Stimulated activated memory B cell treated with anti-CD40 and anti-IgM and Interleukin-4, amounts not matched to agents 10 μg/mL and 1 μg/mL and 100 μg/mL, for 72 hours (primary cell): Measurements from ENCODE around the gene EREG.
"Not testable (repeated sequence)": the region's sequence is repeated elsewhere in the genome, so short reads cannot be mapped to it uniquely, and the experiment has no call there.

Source experiments
- ATAC-seq: fragments of 150-1000 bp; cut with Tn5 transposase; 2 replicates; pipeline ENCODE4 v1.10.0; 2021
- H3K27ac Mint-ChIP-seq: one replicate; pipeline ENCODE4 v1.8.0; 2022; ENCODE audit warnings: mild to moderate bottlenecking, mixed read lengths
- H3K27me3 Mint-ChIP-seq: one replicate; pipeline ENCODE4 v1.8.0; 2022; ENCODE audit warnings: mixed read lengths
- H3K36me3 Mint-ChIP-seq: one replicate; pipeline ENCODE4 v1.8.0; 2022; ENCODE audit warnings: mixed read lengths
- H3K4me1 Mint-ChIP-seq: one replicate; pipeline ENCODE4 v1.8.0; 2022; ENCODE audit warnings: mixed read lengths
- H3K4me3 Mint-ChIP-seq: one replicate; pipeline ENCODE4 v1.8.0; 2022; ENCODE audit warnings: mild to moderate bottlenecking, moderate library complexity, mixed read lengths
- H3K9me3 Mint-ChIP-seq: one replicate; pipeline ENCODE4 v1.8.0; 2022; ENCODE audit warnings: mixed read lengths

EREG gene

DNA sequence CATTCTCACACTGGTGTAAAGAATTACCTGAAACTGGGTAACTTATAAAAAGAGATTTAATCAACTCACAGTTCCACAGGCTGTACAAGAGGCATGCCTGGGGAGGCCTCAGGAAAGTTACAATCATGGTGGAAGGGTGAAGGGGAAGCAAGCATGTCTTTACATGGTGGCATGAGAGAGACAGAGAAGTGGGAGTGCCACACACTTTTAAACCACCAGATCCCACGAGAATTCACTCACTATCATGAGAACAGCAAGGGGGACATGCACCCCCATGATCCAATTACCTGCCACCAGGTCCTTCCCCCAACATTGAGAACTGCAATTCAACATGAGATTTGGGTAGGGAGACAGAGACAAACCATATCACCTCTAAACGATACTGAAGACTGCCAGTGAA is 33.7 kb upstream of the EREG start:
- H3K4me3 Mint-ChIP-seq: no peak overlapping the region
- peaks cover 32% of the 10 kb centered on the region for H3K27me3 Mint-ChIP-seq
- no peak overlapping the region for H3K27ac Mint-ChIP-seq
- no peak for ATAC-seq
- no peaks in the 10 kb centered on the region for H3K36me3 Mint-ChIP-seq
- H3K9me3 Mint-ChIP-seq: no peaks in the 10 kb centered on the region
- peaks cover 10% of the 10 kb centered on the region for H3K4me1 Mint-ChIP-seq

DNA sequence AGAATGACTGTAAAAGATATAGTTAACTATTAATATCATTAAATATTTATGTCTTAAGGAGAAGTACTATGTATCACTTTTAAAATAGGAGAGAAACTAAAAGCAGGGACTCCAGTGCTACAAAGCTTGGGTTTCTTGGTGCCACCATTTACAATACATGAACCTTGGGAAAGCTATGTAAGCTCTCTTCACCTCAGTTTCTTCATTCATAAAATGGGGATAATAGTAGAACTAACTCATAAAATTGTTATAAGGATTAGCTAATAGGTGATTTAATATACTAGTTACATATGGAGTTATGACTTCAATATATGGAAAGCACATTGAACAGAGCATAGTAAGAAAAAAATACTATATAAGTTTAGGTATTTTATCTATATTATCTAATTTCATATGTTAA is 33.0 kb upstream of the EREG start:
- peaks cover 32% of the 10 kb centered on the region for H3K27me3 Mint-ChIP-seq
- no peaks in the 10 kb centered on the region for H3K36me3 Mint-ChIP-seq
- no peak overlapping the region for H3K4me3 Mint-ChIP-seq
- no peak for ATAC-seq
- no peak overlapping the region for H3K27ac Mint-ChIP-seq
- H3K9me3 Mint-ChIP-seq: no peaks in the 10 kb centered on the region
- H3K4me1 Mint-ChIP-seq: peaks cover 10% of the 10 kb centered on the region

DNA sequence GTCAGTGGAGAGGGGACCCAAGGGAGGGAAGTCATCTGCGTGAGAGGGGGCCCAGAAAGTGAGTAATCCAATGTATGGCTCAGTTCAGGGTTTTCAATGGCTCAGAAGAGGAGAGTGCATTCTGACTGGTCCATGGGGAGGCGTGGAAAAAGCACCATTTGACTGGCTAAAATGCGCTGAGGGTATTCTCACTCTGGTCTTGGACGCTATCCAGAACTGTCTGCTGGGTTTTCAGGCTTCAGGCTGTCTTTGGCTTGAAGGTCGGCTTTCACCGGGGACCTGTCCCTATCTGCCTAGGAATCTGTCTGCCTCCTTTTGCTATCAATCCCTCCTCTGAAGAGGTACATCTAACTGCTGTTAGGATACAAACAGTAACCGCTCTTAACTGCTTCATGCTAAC is 30.3 kb upstream of the EREG start:
- H3K27ac Mint-ChIP-seq: no peak overlapping the region
- no peak for ATAC-seq
- peaks cover 12% of the 10 kb centered on the region for H3K27me3 Mint-ChIP-seq
- H3K4me3 Mint-ChIP-seq: no peak overlapping the region
- H3K9me3 Mint-ChIP-seq: no peaks in the 10 kb centered on the region
- no peaks in the 10 kb centered on the region for H3K36me3 Mint-ChIP-seq
- peaks cover 10% of the 10 kb centered on the region for H3K4me1 Mint-ChIP-seq

DNA sequence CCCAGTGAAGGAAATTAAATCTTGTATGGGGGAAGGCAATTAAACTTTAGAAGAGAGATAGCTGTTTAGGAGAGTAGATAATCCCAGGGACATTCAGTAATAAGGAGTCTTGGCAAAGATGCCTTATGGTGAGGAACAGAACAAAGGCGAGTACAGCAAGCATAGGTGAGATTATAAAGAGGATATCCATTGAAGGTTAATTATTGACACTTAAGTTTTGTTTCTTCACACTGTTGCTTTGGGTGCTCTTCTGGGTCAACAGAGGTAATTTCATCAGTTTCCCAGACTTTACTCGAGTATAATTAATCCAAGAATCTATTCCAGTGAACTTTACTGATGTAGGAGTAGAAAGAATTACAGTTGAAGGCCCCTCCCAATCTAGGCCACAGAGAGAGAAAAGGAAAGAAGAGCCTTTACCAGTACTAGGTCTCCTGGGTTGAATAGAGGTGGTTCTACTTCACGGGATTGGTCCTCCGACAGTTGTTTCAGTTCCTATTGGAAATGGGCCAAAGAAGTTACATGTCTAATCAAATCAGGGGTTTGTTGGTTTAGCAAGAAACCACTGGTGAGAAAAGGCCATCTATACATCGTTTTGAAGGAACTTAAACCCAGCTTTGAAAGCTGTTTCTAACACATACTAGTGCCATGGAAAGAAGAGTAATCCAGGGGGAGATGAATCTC is 29.5 kb upstream of the EREG start:
- peak; percentile 67 for ATAC-seq

DNA sequence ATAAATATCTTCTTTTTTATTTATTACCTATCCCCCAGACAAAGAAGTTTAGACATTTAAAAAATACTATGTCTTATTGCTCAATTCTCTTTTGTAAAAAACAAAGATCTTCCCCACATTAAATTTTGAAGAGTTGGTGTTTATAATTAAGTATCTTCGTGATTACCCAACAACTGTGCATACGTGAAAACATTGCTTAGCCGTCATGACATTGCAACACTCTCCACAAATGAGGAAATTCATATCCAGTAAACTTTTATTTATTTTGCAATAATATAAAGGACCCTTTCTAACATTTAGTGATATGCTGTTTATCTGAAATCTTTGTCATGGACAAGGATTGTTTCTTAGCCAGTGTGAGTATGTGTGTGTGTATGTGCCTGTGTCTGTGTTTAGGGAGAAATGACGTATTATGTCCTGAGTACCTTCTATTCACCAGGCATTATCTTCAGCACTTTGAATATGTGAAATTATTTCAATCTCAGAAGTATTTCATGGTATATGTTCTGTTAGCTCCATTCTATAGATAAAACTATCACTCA is 26.1 kb upstream of the EREG start:
- Mint-ChIP-seq H3K27ac (no peak overlapping the region), H3K27me3 (peaks cover 9% of the 10 kb centered on the region), H3K4me1 (peaks cover 10% of the 10 kb centered on the region), H3K4me3 (no peak overlapping the region), H3K9me3 (peaks cover 12% of the 10 kb centered on the region), H3K36me3 (no peaks in the 10 kb centered on the region)
- no peak for ATAC-seq

More for the DNA sequence above, 29.5 kb upstream of the EREG start:
- Mint-ChIP-seq H3K4me1 (peaks cover 10% of the 10 kb centered on the region), H3K27me3 (peaks cover 12% of the 10 kb centered on the region), H3K27ac (no peak overlapping the region), H3K4me3 (no peak overlapping the region), H3K9me3 (no peaks in the 10 kb centered on the region), H3K36me3 (no peaks in the 10 kb centered on the region)

DNA sequence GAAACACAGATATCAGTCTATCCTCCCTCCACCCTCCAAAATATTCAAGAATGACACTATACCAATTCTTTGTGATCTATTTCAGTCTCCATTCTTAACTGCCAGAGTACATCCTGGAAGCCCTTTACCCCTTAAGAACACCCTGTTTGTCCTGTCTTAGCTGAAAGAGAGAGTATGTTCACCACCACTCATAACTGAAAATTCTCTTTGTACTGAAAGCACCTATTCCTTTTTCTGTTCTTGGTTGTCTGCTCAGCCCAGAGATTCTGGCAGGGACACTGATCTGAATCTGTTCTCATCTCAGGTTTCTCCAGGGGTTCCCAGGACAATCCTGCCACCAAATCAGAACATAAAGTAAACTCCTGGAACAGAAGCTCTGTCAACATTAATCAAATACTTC is 25.4 kb upstream of the EREG start:
- Mint-ChIP-seq H3K27me3 (peaks cover 3% of the 10 kb centered on the region), H3K9me3 (peaks cover 16% of the 10 kb centered on the region), H3K4me3 (no peak overlapping the region), H3K27ac (no peak overlapping the region), H3K4me1 (peaks cover 10% of the 10 kb centered on the region), H3K36me3 (no peaks in the 10 kb centered on the region)
- ATAC-seq: no peak

DNA sequence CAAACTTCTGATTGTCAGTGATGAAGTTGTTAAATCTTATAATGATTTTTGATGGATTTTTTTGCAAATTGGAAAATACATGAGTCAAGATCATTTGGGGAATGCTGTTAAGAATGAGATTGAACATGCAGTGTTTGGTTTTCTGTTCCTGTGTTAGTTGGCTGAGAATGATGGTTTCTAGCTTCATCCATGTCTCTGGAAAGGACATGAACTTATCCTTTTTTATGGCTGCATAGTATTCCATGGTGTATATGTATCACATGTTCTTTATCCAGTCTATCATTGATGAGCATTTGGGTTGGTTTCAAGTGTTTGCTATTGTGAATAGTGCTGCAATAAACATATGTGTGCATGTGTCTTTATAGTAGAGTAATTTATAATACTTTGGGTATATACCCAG is 24.5 kb upstream of the EREG start:
- H3K9me3 Mint-ChIP-seq: peaks cover 19% of the 10 kb centered on the region
- not testable (repeated sequence) for H3K27me3 Mint-ChIP-seq, H3K4me3 Mint-ChIP-seq, H3K4me1 Mint-ChIP-seq, H3K36me3 Mint-ChIP-seq, ATAC-seq, H3K27ac Mint-ChIP-seq

DNA sequence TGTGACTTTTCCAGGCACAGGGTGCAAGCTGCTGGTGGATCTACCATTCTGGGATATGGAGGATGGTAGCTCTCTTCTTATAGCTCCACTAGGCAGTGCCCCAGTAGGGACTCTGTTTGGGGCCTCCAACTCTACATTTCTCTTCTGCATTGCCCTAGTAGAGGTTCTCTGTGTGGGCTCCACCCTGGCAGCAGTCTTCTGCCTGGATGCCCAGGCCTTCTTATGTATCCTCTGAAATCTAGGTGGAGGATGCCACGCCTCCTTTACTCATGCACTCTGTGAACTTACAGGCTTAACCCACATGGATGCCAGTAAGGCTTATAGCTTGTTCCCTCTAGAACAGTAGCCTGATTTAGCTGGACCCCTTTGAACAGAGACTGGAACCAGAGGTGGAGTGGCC is 20.9 kb upstream of the EREG start:
- Mint-ChIP-seq H3K36me3 (no peaks in the 10 kb centered on the region), H3K27me3 (peaks cover 17% of the 10 kb centered on the region), H3K27ac (no peak overlapping the region), H3K4me1 (no peaks in the 10 kb centered on the region), H3K9me3 (peaks cover 19% of the 10 kb centered on the region), H3K4me3 (no peak overlapping the region)
- no peak for ATAC-seq

DNA sequence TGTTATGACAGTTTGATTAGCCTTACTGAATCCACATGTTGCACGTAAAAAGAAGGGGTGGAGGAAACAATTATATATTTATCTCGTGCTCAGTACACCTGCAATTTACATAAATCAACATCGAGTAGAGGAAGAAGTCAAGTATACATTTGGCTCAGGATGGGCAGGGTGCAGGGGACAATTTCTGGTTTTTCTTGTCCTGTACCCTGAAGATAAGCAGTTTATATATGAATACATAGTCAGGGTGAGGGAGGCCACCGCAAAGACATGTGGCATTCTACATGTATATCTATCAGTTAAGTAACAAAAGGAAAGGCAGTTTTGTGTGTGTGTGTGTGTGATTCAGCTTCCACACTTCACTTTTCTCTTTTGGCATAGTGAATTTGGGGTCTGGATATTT is 11.1 kb upstream of the EREG start:
- no peak for ATAC-seq
- Mint-ChIP-seq H3K4me3 (no peak overlapping the region), H3K27me3 (peaks cover 16% of the 10 kb centered on the region), H3K27ac (no peak overlapping the region), H3K4me1 (no peaks in the 10 kb centered on the region), H3K9me3 (no peaks in the 10 kb centered on the region), H3K36me3 (no peaks in the 10 kb centered on the region)

DNA sequence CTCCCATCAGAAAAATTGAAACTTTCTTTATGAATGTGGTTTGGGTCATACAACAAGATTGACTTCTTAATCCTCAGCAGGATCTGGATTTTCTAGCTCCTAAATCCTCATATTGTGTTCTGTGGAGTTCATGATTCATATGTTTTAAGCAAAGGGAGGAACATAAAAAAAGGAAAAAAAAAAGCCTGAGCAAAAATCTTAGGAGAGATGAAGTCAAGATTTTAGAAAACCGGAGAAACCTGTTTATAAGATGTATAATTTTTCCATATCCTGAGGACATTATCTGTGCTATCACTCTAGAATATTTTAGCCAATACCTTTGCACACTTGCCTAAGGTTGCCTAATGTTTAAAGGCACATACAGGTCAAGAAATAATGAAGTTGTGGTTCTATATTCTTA is 7.0 kb upstream of the EREG start:
- no peak for ATAC-seq
- H3K9me3 Mint-ChIP-seq: no peaks in the 10 kb centered on the region
- no peak overlapping the region for H3K27ac Mint-ChIP-seq
- no peaks in the 10 kb centered on the region for H3K36me3 Mint-ChIP-seq
- no peaks in the 10 kb centered on the region for H3K4me1 Mint-ChIP-seq
- peaks cover 21% of the 10 kb centered on the region for H3K27me3 Mint-ChIP-seq
- no peak overlapping the region for H3K4me3 Mint-ChIP-seq

DNA sequence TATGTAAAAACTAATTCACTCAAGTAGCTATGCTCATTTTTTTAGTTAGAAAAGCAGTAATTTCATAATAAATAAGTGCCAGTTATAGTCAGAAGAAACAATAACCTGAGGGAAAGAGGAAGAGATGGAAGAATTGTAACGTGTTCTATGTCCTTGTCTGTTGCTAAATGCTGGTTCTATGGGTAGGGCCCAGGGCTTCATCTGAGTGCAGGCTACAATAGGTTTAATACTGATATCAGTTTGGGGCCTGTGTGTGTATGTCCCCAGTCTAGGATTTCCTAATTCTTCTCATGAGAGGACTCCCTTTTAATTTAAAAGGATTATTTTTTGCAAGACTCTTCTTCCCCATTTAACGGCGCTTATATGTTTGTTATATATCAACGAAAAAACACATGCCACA is 3.3 kb upstream of the EREG start:
- H3K9me3 Mint-ChIP-seq: no peaks in the 10 kb centered on the region
- peaks cover 44% of the 10 kb centered on the region for H3K27me3 Mint-ChIP-seq
- peaks cover 14% of the 10 kb centered on the region for H3K4me1 Mint-ChIP-seq
- ATAC-seq: no peak
- no peak overlapping the region for H3K27ac Mint-ChIP-seq
- no peak overlapping the region for H3K4me3 Mint-ChIP-seq
- no peaks in the 10 kb centered on the region for H3K36me3 Mint-ChIP-seq

DNA sequence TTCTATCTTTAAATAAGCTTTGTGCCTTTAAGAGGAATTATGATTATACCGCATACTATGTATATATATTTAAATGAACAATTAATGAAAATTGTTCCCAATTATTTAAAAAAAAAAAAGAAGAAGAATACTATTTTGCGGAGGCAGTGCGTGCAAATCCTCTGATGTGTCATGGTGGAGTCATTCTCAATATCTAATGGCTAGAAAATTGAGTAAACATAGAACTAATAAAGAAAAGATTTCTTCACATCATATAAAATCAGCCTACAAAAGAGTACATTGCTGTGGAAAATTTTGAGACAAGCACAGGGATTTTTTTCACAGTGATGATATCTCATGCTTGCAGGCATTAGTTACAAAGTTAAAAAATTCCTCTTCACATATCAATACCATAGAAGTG is 2.6 kb upstream of the EREG start:
- ATAC-seq: no peak
- Mint-ChIP-seq H3K4me1 (peaks cover 14% of the 10 kb centered on the region), H3K9me3 (no peaks in the 10 kb centered on the region), H3K36me3 (no peaks in the 10 kb centered on the region), H3K27ac (no peak overlapping the region), H3K27me3 (peaks cover 50% of the 10 kb centered on the region), H3K4me3 (no peak overlapping the region)

DNA sequence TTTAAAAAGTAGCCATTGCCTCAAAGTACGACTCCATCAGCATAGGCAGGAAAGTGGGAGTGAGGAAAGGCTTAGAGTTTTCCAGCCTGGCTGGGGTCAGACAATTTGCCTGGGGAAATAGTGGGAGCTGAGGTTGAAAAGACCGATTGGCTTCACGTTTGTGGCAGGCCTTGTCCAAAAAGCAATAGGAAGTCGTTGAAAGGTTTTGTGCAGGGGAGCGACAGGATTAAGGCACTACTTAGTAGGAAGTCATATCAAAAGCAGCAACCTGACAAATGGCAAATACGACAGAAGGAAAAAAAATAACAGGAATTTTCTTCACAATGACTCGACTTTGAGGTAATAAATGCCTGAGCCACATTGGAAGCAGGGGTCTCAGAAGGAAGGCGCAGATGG is 691 bp upstream of the EREG start:
- Mint-ChIP-seq H3K4me1 (peaks cover 14% of the 10 kb centered on the region), H3K27ac (no peak overlapping the region), H3K9me3 (no peaks in the 10 kb centered on the region), H3K4me3 (no peak overlapping the region), H3K36me3 (no peaks in the 10 kb centered on the region), H3K27me3 (peaks cover 44% of the 10 kb centered on the region)
- ATAC-seq: no peak

DNA sequence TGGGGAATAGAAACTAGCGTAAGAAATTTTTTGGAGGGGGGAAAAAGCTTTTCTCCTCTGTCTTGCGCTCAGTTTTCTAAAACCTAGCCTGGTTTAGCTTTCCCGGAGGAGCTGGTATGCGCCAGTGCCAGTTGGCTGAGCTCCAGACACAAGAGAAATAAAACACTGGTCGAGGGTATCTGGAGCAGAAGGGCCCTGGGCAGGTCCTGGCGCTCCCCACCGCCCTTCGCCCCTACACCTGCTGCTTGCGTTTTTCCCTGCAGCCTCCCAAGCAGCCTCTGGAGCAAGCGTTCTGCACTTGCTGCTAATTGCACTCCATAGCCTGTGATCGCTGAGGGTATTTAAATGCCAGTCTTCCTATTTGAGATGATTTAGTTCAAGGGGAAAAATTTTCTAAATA is 816 bp downstream of the EREG start:
- Mint-ChIP-seq H3K36me3 (no peaks in the 10 kb centered on the region), H3K4me1 (peaks cover 14% of the 10 kb centered on the region), H3K4me3 (no peak overlapping the region), H3K27ac (no peak overlapping the region), H3K9me3 (no peaks in the 10 kb centered on the region), H3K27me3 (peaks cover 44% of the 10 kb centered on the region)
- ATAC-seq: no peak

DNA sequence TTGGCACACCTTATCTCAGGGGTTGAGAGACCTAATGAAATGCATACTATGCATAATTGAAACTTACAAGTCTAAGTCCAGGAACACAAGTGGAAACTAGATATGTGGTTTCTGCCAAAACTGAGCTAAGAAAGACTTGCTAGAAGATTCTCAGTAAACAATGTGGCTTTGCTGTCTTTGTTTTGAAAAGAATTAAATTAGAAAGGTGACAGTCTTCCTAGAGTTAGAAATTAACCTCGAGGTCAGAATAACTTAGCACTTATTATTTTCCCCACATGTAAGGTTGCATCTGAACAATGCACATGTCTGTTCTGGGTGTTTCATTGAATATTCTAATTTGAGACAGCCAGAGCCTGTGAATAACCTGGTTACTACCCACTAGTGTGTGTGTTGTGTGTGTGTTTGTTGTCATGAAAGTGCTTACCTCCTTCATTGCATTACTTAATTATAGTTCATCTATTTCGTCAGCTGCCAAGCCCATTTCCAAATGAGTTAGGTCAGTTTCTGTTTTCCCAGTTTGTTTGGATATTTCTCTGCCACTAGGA is 1.5 kb downstream of the EREG start:
- H3K36me3 Mint-ChIP-seq: no peaks in the 10 kb centered on the region
- H3K4me1 Mint-ChIP-seq: peaks cover 14% of the 10 kb centered on the region
- no peak overlapping the region for H3K4me3 Mint-ChIP-seq
- no peak overlapping the region for H3K27ac Mint-ChIP-seq
- ATAC-seq: no peak
- H3K9me3 Mint-ChIP-seq: no peaks in the 10 kb centered on the region
- H3K27me3 Mint-ChIP-seq: peaks cover 49% of the 10 kb centered on the region

DNA sequence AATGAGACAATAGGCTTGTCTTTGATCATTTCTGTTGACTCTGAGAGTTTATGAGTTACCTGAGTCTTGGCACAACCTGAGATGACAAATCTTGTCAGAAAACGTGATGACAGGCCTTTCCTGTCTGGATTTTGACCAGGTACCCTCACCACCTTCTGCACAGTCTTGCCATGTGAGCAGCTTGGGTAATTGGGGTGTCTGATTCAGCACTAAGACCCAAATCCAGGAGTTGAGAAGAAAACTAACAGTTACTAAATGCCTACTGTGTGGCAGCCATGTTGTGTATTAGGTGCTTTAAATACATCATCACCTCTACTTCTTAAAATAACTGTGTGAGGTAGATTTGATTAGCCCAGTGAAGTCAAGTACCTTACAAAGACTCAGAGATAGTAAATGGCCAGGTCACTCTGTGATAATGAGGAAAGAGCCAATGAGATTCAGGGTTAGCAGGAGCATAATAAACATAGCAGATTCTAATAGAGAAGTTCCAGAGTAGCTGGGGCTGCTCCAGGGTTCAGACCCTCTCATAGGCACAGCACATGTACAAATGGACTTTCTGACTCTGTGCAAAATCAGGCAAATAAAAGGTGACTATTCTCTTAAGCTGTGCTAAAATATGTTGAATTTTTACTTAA is 2.8 kb downstream of the EREG start:
- no peaks in the 10 kb centered on the region for H3K9me3 Mint-ChIP-seq
- H3K36me3 Mint-ChIP-seq: no peaks in the 10 kb centered on the region
- H3K4me1 Mint-ChIP-seq: peaks cover 14% of the 10 kb centered on the region
- H3K27ac Mint-ChIP-seq: no peak overlapping the region
- H3K4me3 Mint-ChIP-seq: no peak overlapping the region
- ATAC-seq: no peak
- H3K27me3 Mint-ChIP-seq: peaks cover 53% of the 10 kb centered on the region
